ENCODE data around the gene KIF14. TPM values are rescaled to one million over a fixed set of nuclear protein-coding genes. Genes with fewer than 3 reads are reported as not detected.

The KIF14 gene
- total RNA-seq, 1 experiment from 2014 or later, result 17.8 TPM

- CTCF ChIA-PET, result no interaction called here
- Histone ChIP-seq H3K9me3 (ENCODE audit: control insufficient read depth, insufficient read depth, low read depth, low read length) (no peaks in the 10 kb centered on the region), H3K27me3 (ENCODE audit: control insufficient read depth, insufficient read depth, low read length) (no peaks in the 10 kb centered on the region), H3K36me3 (ENCODE audit: control insufficient read depth, insufficient read depth, low read length) (no peaks in the 10 kb centered on the region), H3K4me1 (ENCODE audit: control insufficient read depth, insufficient read depth, low read length) (no peaks in the 10 kb centered on the region), H3K27ac (ENCODE audit: low read length) (no peak overlapping the region), H3K4me3 (ENCODE audit: low read depth in 2 of 2, low read length in 2 of 2) (no peak overlapping the region)
- DNase-seq (ENCODE audit: low read depth, low spot score) (no peak), ATAC-seq (peak; percentile 31; the same call in 1 of the 2 replicates)
- BruUV-seq (replicated peaks), result no TSS peak
- POLR2A ChIA-PET, result no interaction called here
- intact Hi-C loops (cut with micrococcal nuclease; ENCODE audit: unreplicated experiment), result no loop called here
- TF ChIP-seq CTCF (IDR thresholded peaks at IDR 0.05), result no peak
- TF ChIP-seq REST (IDR thresholded peaks at IDR 0.05; ENCODE audit: insufficient read depth in 1 of 2, low read depth in 2 of 2, low read length in 1 of 2), result no peak
- TF ChIP-seq TCF7L2 (IDR thresholded peaks at IDR 0.05; ENCODE audit: low read depth, low read length), result no peak
- TF ChIP-seq POLR2AphosphoS5 (IDR thresholded peaks at IDR 0.05; ENCODE audit: low read depth, low read length), result no peak
- no peak for TF ChIP-seq SIN3A (IDR thresholded peaks at IDR 0.05; ENCODE audit: borderline replicate concordance, insufficient read depth, low read depth, low read length)
- in situ Hi-C loops (cut with HindIII; ENCODE audit: low pct_unique_long_range_greater_than_20kb, low sequenced_read_pairs), result no loop called here
These were observed 89.8 kb downstream of the KIF14 start for GRCh38 chr1:200530623-200531261.

- no peak for ATAC-seq
- H3K36me3 ChIP-seq (ENCODE audit: control insufficient read depth, insufficient read depth, low read length), result no peaks in the 10 kb centered on the region
- ChIA-PET POLR2A (interaction anchor here (0.7 kb wide), 1 partner anchor 745 kb away, joined by 4 read pairs; no protein-coding TSS in a partner anchor), CTCF (interaction anchor here (0.7 kb wide), 2 partner anchors 27 to 818 kb away, joined by 3 read pairs; no protein-coding TSS in a partner anchor)
- in situ Hi-C loops (cut with HindIII; ENCODE audit: low pct_unique_long_range_greater_than_20kb, low sequenced_read_pairs) (no loop called here), intact Hi-C loops (cut with micrococcal nuclease; ENCODE audit: unreplicated experiment) (no loop called here)
- no peaks in the 10 kb centered on the region for H3K9me3 ChIP-seq (ENCODE audit: control insufficient read depth, insufficient read depth, low read depth, low read length)
- TF ChIP-seq CTCF (IDR thresholded peaks at IDR 0.05) (no peak), TCF7L2 (IDR thresholded peaks at IDR 0.05; ENCODE audit: low read depth, low read length) (no peak), SIN3A (IDR thresholded peaks at IDR 0.05; ENCODE audit: borderline replicate concordance, insufficient read depth, low read depth, low read length) (no peak), REST (IDR thresholded peaks at IDR 0.05; ENCODE audit: insufficient read depth in 1 of 2, low read depth in 2 of 2, low read length in 1 of 2) (no peak), POLR2AphosphoS5 (IDR thresholded peaks at IDR 0.05; ENCODE audit: low read depth, low read length) (no peak)
- H3K4me1 ChIP-seq (ENCODE audit: control insufficient read depth, insufficient read depth, low read length), result no peaks in the 10 kb centered on the region
- no TSS peak for BruUV-seq (replicated peaks)
- no peak overlapping the region for H3K4me3 ChIP-seq (ENCODE audit: low read depth in 2 of 2, low read length in 2 of 2)
- H3K27ac ChIP-seq (ENCODE audit: low read length), result no peak overlapping the region
- H3K27me3 ChIP-seq (ENCODE audit: control insufficient read depth, insufficient read depth, low read length), result no peaks in the 10 kb centered on the region
- no peak for DNase-seq (ENCODE audit: low read depth, low spot score)
These were observed 91.5 kb downstream of the KIF14 start for GRCh38 chr1:200528858-200529606.

Data from Panc1 (cell line).